ENCODE measurements around the gene NMD3. TPM values are rescaled to one million over a fixed set of nuclear protein-coding genes. Genes with fewer than 3 reads are reported as not detected.

Gene NMD3
- total RNA-seq, 1 experiment from 2014 or later = 55.6 TPM

DNA sequence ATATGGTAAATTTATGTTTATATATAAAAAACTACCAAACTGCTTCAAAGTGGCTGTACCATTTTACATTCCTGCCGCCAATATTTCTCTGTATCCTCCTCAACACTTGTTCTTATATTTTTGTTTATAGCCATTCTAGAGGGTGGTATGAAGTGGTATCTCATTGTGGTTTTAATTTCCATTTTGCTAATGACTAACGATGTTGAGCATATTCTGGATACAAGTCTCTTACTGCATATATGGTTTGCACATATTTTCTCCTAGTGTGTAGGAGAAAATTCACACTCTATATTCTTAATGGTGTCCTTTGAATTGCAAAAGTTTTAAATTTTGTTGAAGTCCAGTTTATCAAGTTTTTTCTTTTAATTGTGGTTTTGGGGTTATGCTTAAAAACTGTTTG lies 15.1 kb downstream of the NMD3 start:
- Histone ChIP-seq H4K8ac (replicated peaks; ENCODE audit: insufficient read length, low read depth, low read length) (no peak overlapping the region), H4K91ac (ENCODE audit: insufficient read length, low read depth, low read length) (no peak overlapping the region), H3K14ac (ENCODE audit: insufficient read depth, low read length) (no peak overlapping the region), H2BK15ac (ENCODE audit: low read depth, low read length) (no peak overlapping the region), H3K23me2 (ENCODE audit: insufficient read length, low read depth, low read length, poor library complexity, severe bottlenecking) (no peaks in the 10 kb centered on the region), H3T11ph (ENCODE audit: low read length) (no peak overlapping the region), H3K4me1 (ENCODE audit: insufficient read depth, low read length) (no peaks in the 10 kb centered on the region), H3K9me3 (ENCODE audit: control insufficient read depth, low read depth, low read length) (no peaks in the 10 kb centered on the region), H3K27ac (ENCODE audit: insufficient read length, low read depth, low read length) (no peak overlapping the region), H2AK5ac (ENCODE audit: insufficient read length, low read length) (no peak overlapping the region), H3K56ac (ENCODE audit: insufficient read length, low read depth, low read length) (no peak overlapping the region), H3K23ac (ENCODE audit: insufficient read length, low read depth, low read length) (no peak overlapping the region), H2BK5ac (ENCODE audit: insufficient read length, low read length) (no peak overlapping the region), H3K4ac (ENCODE audit: low read depth, low read length) (no peak overlapping the region), H4K20me1 (ENCODE audit: control insufficient read depth, insufficient read depth, insufficient read length) (no peaks in the 10 kb centered on the region), H3K9ac (ENCODE audit: extremely low read depth, insufficient read length, low read length) (no peak overlapping the region), H3K4me2 (ENCODE audit: insufficient read depth, insufficient read length, low read length) (no peak overlapping the region), H3K18ac (ENCODE audit: insufficient read length, low read depth, low read length) (no peak overlapping the region), H2BK120ac (ENCODE audit: low read depth, low read length, poor library complexity, severe bottlenecking) (no peak overlapping the region), H2AFZ (ENCODE audit: low read length) (no peak overlapping the region), H2BK20ac (ENCODE audit: low read depth, low read length, poor library complexity, severe bottlenecking) (no peak overlapping the region), H4K5ac (ENCODE audit: insufficient read length, low read depth, low read length) (no peak overlapping the region), H3K79me1 (ENCODE audit: insufficient read depth, low read depth, low read length, poor library complexity, severe bottlenecking) (no peaks in the 10 kb centered on the region), H3K27me3 (ENCODE audit: insufficient read depth, low read length) (no peaks in the 10 kb centered on the region), H2BK12ac (ENCODE audit: insufficient read length, low read depth, low read length) (no peak overlapping the region), H3K79me2 (ENCODE audit: insufficient read depth, low read length) (no peaks in the 10 kb centered on the region; the same call in 1 of the 2 replicates)
- Mint-ChIP-seq H3K4me3 (no peak overlapping the region), H3K9me3 (no peaks in the 10 kb centered on the region), H3K36me3 (ENCODE audit: insufficient read depth in 1 of 3, low read depth in 3 of 3) (peaks cover 11 to 56% (median 40%) of the 10 kb centered on the region in 3 experiments; a peak in 6 of 7 replicates), H3K27me3 (ENCODE audit: low read depth) (no peaks in the 10 kb centered on the region), H3K27ac (no peak overlapping the region), H3K4me1 (no peaks in the 10 kb centered on the region)
- no CpG with 5 or more reads among the region's 2 CpGs for WGBS (ENCODE audit: extremely low coverage, insufficient read length, low lambda C conversion rate)
- TF ChIP-seq, protein P1, sequence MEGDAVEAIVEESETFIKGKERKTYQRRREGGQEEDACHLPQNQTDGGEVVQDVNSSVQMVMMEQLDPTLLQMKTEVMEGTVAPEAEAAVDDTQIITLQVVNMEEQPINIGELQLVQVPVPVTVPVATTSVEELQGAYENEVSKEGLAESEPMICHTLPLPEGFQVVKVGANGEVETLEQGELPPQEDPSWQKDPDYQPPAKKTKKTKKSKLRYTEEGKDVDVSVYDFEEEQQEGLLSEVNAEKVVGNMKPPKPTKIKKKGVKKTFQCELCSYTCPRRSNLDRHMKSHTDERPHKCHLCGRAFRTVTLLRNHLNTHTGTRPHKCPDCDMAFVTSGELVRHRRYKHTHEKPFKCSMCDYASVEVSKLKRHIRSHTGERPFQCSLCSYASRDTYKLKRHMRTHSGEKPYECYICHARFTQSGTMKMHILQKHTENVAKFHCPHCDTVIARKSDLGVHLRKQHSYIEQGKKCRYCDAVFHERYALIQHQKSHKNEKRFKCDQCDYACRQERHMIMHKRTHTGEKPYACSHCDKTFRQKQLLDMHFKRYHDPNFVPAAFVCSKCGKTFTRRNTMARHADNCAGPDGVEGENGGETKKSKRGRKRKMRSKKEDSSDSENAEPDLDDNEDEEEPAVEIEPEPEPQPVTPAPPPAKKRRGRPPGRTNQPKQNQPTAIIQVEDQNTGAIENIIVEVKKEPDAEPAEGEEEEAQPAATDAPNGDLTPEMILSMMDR (conservative IDR thresholded peaks at IDR 0.05) = no peak
- no peak for DNase-seq
